Neural progenitor cell (in vitro differentiated cells): ENCODE results near the gene RRP8. TPM values are rescaled to one million over a fixed set of nuclear protein-coding genes. Genes with fewer than 3 reads are reported as not detected.

Experiments used
- DNase-seq: peaks from one replicate; pipeline ENCODE4 v3.0.0-alpha.2; 2016; ENCODE audit warnings: low spot score
- H2AFZ ChIP-seq: fragments of 200-600 bp; sonication (generic); replicated peaks from 2 replicates; pipeline ENCODE4 v1.6.1; 2016; ENCODE audit warnings: antibody characterized with exemption
- H3F3A ChIP-seq: fragments of 200-600 bp; sonication (generic); 2 replicates; pipeline ENCODE4 v1.6.1; 2016; ENCODE audit warnings: antibody characterized with exemption, low read depth
- H3K27ac ChIP-seq: fragments of 200-600 bp; sonication (generic); 2 replicates; pipeline ENCODE4 v1.5.1; 2016; ENCODE audit warnings: mild to moderate bottlenecking
- H3K27me3 ChIP-seq: fragments of 200-600 bp; sonication (generic); 2 replicates; pipeline ENCODE4 v1.6.1; 2016; ENCODE audit warnings: mild to moderate bottlenecking, moderate library complexity
- H3K36me3 ChIP-seq: fragments of 200-600 bp; sonication (generic); 2 replicates; pipeline ENCODE4 v1.5.1; 2016
- H3K4me1 ChIP-seq: fragments of 200-600 bp; sonication (generic); 2 replicates; pipeline ENCODE4 v1.6.1; 2016; ENCODE audit warnings: mixed run types
- H3K4me2 ChIP-seq: fragments of 200-600 bp; sonication (generic); 2 replicates; pipeline ENCODE4 v1.6.1; 2016
- H3K4me3 ChIP-seq: fragments of 200-600 bp; sonication (generic); 2 replicates; pipeline ENCODE4 v1.5.1; 2016
- H3K79me2 ChIP-seq: fragments of 200-600 bp; sonication (generic); 2 replicates; pipeline ENCODE4 v1.6.1; 2016; ENCODE audit warnings: low read depth
- H3K9ac ChIP-seq: fragments of 200-600 bp; sonication (generic); 2 replicates; pipeline ENCODE4 v1.6.1; 2016
- H3K9me3 ChIP-seq: fragments of 200-600 bp; sonication (generic); 2 replicates; pipeline ENCODE4 v1.5.1; 2016; ENCODE audit warnings: low read depth
- H4K20me1 ChIP-seq: fragments of 200-600 bp; sonication (generic); 2 replicates; pipeline ENCODE4 v1.6.1; 2016; ENCODE audit warnings: low read depth
- H3K27ac Mint-ChIP-seq: 3 replicates; pipeline ENCODE4 v1.8.0; 2021; ENCODE audit warnings: mixed read lengths
- H3K27me3 Mint-ChIP-seq: 2 replicates; pipeline ENCODE4 v1.8.0; 2022; ENCODE audit warnings: low read depth, mild to moderate bottlenecking, inconsistent platforms, moderate library complexity, mixed read lengths; ENCODE audit not compliant: insufficient read depth
- H3K36me3 Mint-ChIP-seq: 3 replicates; pipeline ENCODE4 v1.8.0; 2021; ENCODE audit warnings: mixed read lengths
- H3K4me1 Mint-ChIP-seq: 3 replicates; pipeline ENCODE4 v1.8.0; 2021; ENCODE audit warnings: mixed read lengths
- H3K4me3 Mint-ChIP-seq: 3 replicates; pipeline ENCODE4 v1.8.0; 2021; ENCODE audit warnings: mild to moderate bottlenecking, moderate library complexity, mixed read lengths
- H3K9me3 Mint-ChIP-seq: 3 replicates; pipeline ENCODE4 v1.8.0; 2020; ENCODE audit warnings: mixed read lengths
- EZH2 ChIP-seq: fragments of 200-600 bp; sonication (generic); IDR thresholded peaks from 2 replicates; pipeline ENCODE4 v1.6.1; 2017; ENCODE audit warnings: antibody characterized with exemption, mild to moderate bottlenecking, moderate library complexity
- EZH2phosphoT487 ChIP-seq: fragments of 200-600 bp; sonication (generic); IDR thresholded peaks from 2 replicates; pipeline ENCODE4 v1.6.1; 2017; ENCODE audit warnings: antibody characterized with exemption
- total RNA-seq: library from RNA; depleted of rRNA; stranded (reverse); fragments of >200 nt; gene quantifications from 2 replicates; pipeline ENCODE4 v1.2.3, GENCODE V29; 2015; ENCODE audit warnings: low replicate concordance
- TF ChIP-seq, protein P1 (sequence below): fragments of 200-600 bp; sonication (generic); IDR thresholded peaks from 2 replicates; pipeline ENCODE4 v1.5.1; 2017; ENCODE audit warnings: antibody characterized with exemption, mild to moderate bottlenecking

Gene RRP8
- total RNA-seq, 1 donor from 2014 or later: 16.0 TPM

DNA sequence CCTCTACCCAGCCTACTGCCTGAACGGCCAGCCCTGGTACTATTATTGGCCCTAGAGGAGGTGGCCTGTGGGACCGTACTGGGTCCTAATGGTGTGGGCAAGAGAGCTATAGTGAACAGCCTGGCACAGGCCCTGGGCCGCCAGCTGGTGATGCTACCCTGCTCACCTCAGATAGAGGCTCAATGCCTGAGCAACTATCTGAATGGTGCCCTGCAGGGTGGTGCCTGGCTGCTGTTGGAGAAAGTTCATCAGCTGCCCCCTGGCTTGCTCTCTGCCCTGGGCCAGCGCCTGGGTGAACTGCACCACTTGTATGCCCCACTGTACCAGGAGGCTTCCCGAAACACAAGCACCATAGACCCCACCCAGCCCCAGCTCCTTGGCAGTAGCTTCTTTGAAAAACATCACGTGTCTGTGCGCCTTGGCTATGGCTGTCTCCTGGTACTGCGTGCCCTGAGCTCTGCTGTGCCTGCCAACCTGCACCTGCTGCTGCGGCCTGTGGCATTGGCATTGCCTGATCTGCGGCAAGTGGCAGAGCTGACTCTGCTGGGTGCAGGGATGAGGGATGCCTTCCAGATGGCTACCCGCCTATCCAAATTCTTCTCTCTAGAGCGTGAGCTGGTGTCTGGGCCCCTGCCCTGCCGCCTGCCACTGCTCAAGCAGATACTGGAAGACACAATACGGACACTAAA, 57.4 kb downstream of the RRP8 start:
- TF ChIP-seq EZH2phosphoT487 (no peak), EZH2 (no peak)
- TF ChIP-seq, protein P1, sequence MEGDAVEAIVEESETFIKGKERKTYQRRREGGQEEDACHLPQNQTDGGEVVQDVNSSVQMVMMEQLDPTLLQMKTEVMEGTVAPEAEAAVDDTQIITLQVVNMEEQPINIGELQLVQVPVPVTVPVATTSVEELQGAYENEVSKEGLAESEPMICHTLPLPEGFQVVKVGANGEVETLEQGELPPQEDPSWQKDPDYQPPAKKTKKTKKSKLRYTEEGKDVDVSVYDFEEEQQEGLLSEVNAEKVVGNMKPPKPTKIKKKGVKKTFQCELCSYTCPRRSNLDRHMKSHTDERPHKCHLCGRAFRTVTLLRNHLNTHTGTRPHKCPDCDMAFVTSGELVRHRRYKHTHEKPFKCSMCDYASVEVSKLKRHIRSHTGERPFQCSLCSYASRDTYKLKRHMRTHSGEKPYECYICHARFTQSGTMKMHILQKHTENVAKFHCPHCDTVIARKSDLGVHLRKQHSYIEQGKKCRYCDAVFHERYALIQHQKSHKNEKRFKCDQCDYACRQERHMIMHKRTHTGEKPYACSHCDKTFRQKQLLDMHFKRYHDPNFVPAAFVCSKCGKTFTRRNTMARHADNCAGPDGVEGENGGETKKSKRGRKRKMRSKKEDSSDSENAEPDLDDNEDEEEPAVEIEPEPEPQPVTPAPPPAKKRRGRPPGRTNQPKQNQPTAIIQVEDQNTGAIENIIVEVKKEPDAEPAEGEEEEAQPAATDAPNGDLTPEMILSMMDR: no peak
- no peaks in the 10 kb centered on the region for H4K20me1 ChIP-seq
- H3K9ac ChIP-seq: no peak overlapping the region
- H3K36me3 Mint-ChIP-seq: no peaks in the 10 kb centered on the region
- H3K4me3 ChIP-seq: no peak overlapping the region
- no peaks in the 10 kb centered on the region for H3K36me3 ChIP-seq
- H3K27ac Mint-ChIP-seq: no peak overlapping the region
- H2AFZ ChIP-seq: no peak overlapping the region
- H3K27me3 ChIP-seq: no peaks in the 10 kb centered on the region
- no peak overlapping the region for H3K27ac ChIP-seq
- no peaks in the 10 kb centered on the region for H3K4me1 ChIP-seq
- H3K79me2 ChIP-seq: no peaks in the 10 kb centered on the region
- peaks cover 2% of the 10 kb centered on the region for H3K27me3 Mint-ChIP-seq
- H3K4me1 Mint-ChIP-seq: no peaks in the 10 kb centered on the region
- no peaks in the 10 kb centered on the region for H3K9me3 Mint-ChIP-seq
- no peak overlapping the region for H3K4me3 Mint-ChIP-seq
- DNase-seq: no peak
- no peaks in the 10 kb centered on the region for H3F3A ChIP-seq
- no peaks in the 10 kb centered on the region for H3K9me3 ChIP-seq
- no peak overlapping the region for H3K4me2 ChIP-seq

Other genes with a start within 250 kb of the RRP8 start
- 9.4 and 11.3 TPM in 2 replicates for gene SMPD1, start 213.1 kb downstream of the RRP8 start, total RNA-seq
- gene APBB1, start 184.5 kb downstream of the RRP8 start, total RNA-seq: 38.5 and 64.9 TPM in 2 replicates
- 0.56 TPM in 2 replicates for gene HPX, start 162.6 kb downstream of the RRP8 start, total RNA-seq
- 16.1 and 19.9 TPM in 2 replicates for gene TRIM3, start 129.7 kb downstream of the RRP8 start, total RNA-seq
- 40.2 and 50.5 TPM in 2 replicates for gene ARFIP2, start 122.3 kb downstream of the RRP8 start, total RNA-seq
- 37.2 and 39.8 TPM in 2 replicates for gene TIMM10B, start 122.1 kb downstream of the RRP8 start, total RNA-seq
- 5.0 and 8.6 TPM in 2 replicates for gene DNHD1, start 106.3 kb downstream of the RRP8 start, total RNA-seq
- 85.6 and 98.7 TPM in 2 replicates for gene ILK, start 158 bp upstream of the RRP8 start, total RNA-seq
- 34.1 and 58.0 TPM in 2 replicates for gene TAF10, start 8.6 kb upstream of the RRP8 start, total RNA-seq
- gene TPP1, start 15.8 kb upstream of the RRP8 start, total RNA-seq: 9.9 and 28.8 TPM in 2 replicates
- 4.5 and 9.0 TPM in 2 replicates for gene DCHS1, start 52.2 kb upstream of the RRP8 start, total RNA-seq
- gene MRPL17, start 79.7 kb upstream of the RRP8 start, total RNA-seq: 24.3 and 30.9 TPM in 2 replicates
- gene OR2AG2, start 168.4 kb upstream of the RRP8 start, total RNA-seq: 0.25 and 0.36 TPM in 2 replicates
- not detected in 2 replicates for gene OR2AG1, start 179.4 kb upstream of the RRP8 start, total RNA-seq
- gene OR6A2, start 196.1 kb upstream of the RRP8 start, total RNA-seq: 0.36 and 0.50 TPM in 2 replicates
- gene OR10A5, start 242.1 kb upstream of the RRP8 start, total RNA-seq: not detected in 2 replicates